GM12874 (cell line): ENCODE results near the gene NKPD1.

ENCODE experiments used
- TF ChIP-seq, protein P1 (sequence below): IDR thresholded peaks from 2 replicates; pipeline ENCODE4 v1.5.1; 2011; ENCODE audit warnings: low read depth, mild to moderate bottlenecking, control low read depth, low read length, moderate library complexity; ENCODE audit not compliant: insufficient read depth

NKPD1 gene

DNA sequence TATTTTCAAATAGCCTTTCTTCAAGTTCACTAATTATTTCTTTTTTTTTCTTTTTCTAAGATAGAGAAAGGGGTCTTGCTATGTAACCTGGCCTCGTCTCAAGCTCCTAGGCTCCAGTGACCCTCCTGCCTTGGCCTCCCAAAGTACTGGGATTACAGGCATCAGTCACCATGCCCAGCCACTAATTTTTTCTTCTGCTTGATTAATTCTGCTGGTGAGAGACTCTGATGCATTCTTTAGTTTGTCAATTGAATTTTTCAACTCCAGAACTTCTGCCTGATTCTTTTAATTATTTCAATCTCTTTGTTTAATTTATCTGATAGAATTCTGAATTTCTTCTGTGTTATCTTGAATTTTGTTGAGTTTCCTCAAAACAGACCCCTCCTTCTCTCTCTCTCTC is 29.2 kb upstream of the NKPD1 start:
- TF ChIP-seq, protein P1, sequence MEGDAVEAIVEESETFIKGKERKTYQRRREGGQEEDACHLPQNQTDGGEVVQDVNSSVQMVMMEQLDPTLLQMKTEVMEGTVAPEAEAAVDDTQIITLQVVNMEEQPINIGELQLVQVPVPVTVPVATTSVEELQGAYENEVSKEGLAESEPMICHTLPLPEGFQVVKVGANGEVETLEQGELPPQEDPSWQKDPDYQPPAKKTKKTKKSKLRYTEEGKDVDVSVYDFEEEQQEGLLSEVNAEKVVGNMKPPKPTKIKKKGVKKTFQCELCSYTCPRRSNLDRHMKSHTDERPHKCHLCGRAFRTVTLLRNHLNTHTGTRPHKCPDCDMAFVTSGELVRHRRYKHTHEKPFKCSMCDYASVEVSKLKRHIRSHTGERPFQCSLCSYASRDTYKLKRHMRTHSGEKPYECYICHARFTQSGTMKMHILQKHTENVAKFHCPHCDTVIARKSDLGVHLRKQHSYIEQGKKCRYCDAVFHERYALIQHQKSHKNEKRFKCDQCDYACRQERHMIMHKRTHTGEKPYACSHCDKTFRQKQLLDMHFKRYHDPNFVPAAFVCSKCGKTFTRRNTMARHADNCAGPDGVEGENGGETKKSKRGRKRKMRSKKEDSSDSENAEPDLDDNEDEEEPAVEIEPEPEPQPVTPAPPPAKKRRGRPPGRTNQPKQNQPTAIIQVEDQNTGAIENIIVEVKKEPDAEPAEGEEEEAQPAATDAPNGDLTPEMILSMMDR: no peak

DNA sequence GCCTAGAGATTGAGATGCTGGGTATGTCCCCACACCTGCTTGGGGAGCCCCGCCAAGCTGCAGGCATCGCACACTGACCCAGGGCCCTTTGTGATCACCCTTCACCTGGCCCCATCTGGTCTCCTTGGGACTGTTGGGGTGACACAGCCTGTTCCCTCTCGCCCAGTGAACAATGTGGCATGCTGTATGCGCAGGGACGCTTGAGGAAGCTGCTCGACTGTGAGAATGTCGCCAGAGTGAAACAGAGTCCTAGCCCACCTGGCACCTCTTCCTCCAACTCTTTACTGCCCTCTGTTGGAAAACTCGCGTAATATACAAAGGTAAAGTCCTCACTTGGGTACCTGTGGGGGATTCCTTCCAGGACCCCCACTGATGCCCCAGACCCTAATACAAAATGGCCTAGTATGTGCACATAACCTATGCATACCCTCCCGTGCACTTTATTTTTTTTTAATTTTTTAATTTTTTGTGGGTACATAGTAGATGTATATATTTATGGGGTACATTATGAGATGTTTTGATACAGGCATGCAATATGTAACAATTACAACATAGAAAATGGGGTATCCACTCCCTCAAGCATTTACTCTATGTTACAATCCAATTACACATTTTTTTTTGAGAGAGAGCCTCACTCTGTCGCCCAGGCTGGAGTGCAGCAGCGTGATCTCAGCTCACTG is 26.8 kb upstream of the NKPD1 start:
- TF ChIP-seq, protein P1: peak; percentile 62

DNA sequence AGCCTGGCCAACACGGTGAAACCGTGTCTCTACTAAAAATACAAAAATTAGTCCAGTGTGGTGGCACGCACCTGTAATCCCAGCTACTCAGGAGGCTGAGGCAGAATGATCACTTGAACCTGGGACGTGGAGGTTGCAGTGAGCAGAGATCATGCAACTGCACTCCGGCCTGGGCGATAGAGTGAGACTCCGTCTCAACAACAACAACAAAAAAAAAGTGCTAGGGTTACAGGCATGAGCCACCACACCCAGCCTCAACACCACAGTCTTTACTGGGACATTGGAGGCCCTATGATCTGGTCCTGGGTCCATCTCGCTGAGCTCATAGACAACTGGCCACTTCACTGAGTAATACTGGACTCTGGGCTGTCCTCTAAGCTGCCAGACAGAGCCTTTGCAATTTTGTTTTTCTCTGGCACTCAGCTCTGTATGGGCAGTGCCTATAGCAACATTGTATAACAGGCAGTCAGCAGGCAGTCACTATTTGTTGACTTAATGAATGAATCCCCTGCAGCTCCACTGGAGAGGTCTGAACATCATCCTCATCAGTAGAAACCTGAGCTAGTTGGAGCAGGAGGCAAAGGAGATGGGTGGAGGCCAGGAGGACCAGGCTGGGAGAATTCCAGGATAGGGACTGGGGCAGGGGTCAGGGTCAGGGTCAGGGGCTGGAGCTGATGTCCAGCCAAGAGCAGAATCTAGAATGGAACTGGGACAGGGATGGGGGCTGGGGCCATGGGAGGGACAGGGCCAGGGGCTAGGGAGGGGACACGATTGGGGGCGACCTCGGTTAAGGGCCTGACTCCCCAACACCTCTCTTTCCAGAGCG is 25.9 kb upstream of the NKPD1 start:
- TF ChIP-seq, protein P1: no peak

DNA sequence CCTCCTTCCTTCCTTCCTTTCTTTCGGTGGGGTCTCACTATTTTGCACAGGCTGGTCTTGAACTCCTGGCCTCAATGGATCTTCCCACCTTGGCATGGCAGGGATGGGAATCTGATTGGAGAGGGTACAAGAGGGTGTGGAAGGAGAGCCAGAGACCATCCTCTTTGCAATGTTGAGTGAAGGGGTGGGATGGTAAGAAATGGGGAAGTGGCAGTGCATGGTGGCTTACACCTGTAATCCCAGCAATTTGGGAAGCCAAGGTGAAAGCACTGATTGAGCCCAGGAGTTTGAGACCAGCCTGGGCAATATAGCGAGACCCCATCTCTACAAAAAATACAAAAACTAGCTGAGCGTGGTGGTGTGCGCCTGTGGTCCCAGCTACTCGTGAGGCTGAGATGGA is 23.3 kb upstream of the NKPD1 start:
- TF ChIP-seq, protein P1: no peak

DNA sequence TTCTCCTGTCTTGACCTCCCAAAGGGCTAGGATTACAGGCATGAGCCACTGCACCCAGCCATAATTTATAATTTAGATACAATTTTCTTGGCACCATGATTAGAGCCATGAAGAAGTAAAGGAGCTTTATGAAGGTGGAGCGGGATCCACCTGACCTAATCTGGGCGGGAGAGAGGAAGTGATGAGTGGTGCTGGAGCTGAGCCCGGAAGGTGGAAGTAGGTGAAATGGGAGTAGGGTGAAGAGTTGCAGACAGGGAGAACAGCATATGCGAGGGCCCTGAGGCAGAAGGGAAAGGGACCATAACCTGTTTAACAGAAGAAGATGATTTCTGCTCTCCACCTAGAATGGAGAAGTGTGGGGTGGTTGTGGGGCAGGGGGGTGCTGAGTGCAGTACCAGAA is 22.0 kb upstream of the NKPD1 start:
- TF ChIP-seq, protein P1: no peak

DNA sequence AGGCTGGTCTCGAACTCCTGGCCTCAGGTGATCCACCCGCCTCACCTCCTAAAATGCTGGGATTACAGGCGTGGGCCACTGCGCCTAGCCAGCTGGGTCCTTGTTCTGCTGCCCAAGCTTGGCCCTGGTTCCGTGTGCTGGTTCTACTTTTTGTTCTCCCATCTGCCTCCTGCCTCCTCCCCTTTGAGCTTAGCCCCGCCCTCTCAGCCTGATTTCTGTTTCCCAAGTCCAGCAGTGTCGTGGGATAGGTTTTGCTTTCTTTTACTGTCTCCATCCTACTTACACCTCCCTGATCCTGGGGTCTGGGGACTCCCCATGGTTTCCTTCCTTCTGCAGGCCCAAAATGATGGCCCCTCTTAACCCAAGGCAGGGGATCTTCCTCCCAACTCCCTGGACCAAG is 20.2 kb upstream of the NKPD1 start:
- TF ChIP-seq, protein P1: no peak

DNA sequence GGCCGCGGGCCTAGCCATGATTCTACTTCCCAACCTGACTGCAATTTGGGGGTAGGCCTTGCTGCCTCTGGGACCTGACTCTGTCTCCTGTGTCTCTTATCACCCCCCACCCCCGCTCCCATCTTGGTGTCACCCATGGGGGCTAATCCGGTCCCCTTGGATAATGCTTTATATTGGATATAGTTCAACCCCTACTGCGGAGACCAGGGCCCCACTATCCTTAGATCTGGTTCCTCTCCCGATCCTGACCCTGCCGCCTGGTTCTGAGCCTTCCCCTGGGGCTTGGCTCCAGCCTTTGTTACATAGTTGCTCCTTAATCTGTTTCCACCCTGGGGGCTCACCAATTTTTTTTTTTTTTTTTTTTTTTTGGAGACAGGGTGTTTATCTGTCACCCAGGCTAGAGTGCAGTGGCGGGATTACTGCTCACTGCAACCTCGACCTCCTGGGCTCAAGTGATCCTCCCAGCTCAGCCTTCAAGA is 19.1 kb upstream of the NKPD1 start:
- TF ChIP-seq, protein P1: no peak
